HepG2 (cell line): ENCODE measurements around the gene ZCCHC17. TPM values are rescaled to one million over a fixed set of nuclear protein-coding genes. Genes with fewer than 3 reads are reported as not detected.
A peak's percentile ranks its signal among the peaks of the same experiment; 100 is the strongest.

Experiments
- CEBPB ChIP-seq: IDR thresholded peaks from 2 replicates; pipeline ENCODE4 v1.6.1; 2011; ENCODE audit warnings: low read depth, low read length, improper control_type of control experiment, borderline replicate concordance
- ETV6 ChIP-seq: sonication (generic); formaldehyde crosslinking; conservative IDR thresholded peaks from 2 replicates; pipeline ENCODE4 v1.4.0; 2020; ENCODE audit warnings: missing genetic modification reagents
- HDAC1 ChIP-seq: sonication (generic); formaldehyde crosslinking; IDR thresholded peaks from 2 replicates; pipeline ENCODE4 v1.5.1; 2020; ENCODE audit warnings: mild to moderate bottlenecking, missing genetic modification reagents
- HOXA9 ChIP-seq: sonication (generic); formaldehyde crosslinking; IDR thresholded peaks from 2 replicates; pipeline ENCODE4 v1.8.1; 2022; ENCODE audit warnings: missing genetic modification reagents, mild to moderate bottlenecking, moderate library complexity, borderline replicate concordance
- KDM4B ChIP-seq: sonication (generic); formaldehyde crosslinking; IDR thresholded peaks from 2 replicates; pipeline ENCODE4 v1.4.0; 2020; ENCODE audit warnings: missing genetic modification reagents
- MEIS1 ChIP-seq: sonication (generic); formaldehyde crosslinking; IDR thresholded peaks from 2 replicates; pipeline ENCODE4 v1.9.0; 2021; ENCODE audit warnings: mild to moderate bottlenecking, missing genetic modification reagents, moderate library complexity, borderline replicate concordance
- MLXIP ChIP-seq: sonication (generic); formaldehyde crosslinking; IDR thresholded peaks from 2 replicates; pipeline ENCODE4 v1.9.0; 2021; ENCODE audit warnings: missing genetic modification reagents, borderline replicate concordance
- ONECUT2 ChIP-seq: sonication (generic); formaldehyde crosslinking; IDR thresholded peaks from 2 replicates; pipeline ENCODE4 v1.4.0; 2020; ENCODE audit warnings: missing genetic modification reagents
- SIX4 ChIP-seq: sonication (generic); formaldehyde crosslinking; IDR thresholded peaks from 2 replicates; pipeline ENCODE4 v1.4.0; 2020; ENCODE audit warnings: missing genetic modification reagents
- SMAD3 ChIP-seq: sonication (generic); formaldehyde crosslinking; IDR thresholded peaks from 2 replicates; pipeline ENCODE4 v1.4.0; 2020; ENCODE audit warnings: missing genetic modification reagents
- SMAD9 ChIP-seq: sonication (generic); formaldehyde crosslinking; IDR thresholded peaks from 2 replicates; pipeline ENCODE4 v1.5.1; 2020; ENCODE audit warnings: mild to moderate bottlenecking, missing genetic modification reagents
- SMARCE1 ChIP-seq: fragments of 450-650 bp; IDR thresholded peaks from 2 replicates; pipeline ENCODE4 v1.6.1; 2017; ENCODE audit warnings: borderline replicate concordance
- TEAD3 ChIP-seq: optimal IDR thresholded peaks from 2 replicates; pipeline ENCODE3; 2016; ENCODE audit warnings: borderline replicate concordance
- TFDP2 ChIP-seq: sonication (generic); formaldehyde crosslinking; IDR thresholded peaks from 2 replicates; pipeline ENCODE4 v1.4.0; 2020; ENCODE audit warnings: missing genetic modification reagents
- ZKSCAN1 ChIP-seq: fragments of 150-350 bp; IDR thresholded peaks from 2 replicates; pipeline ENCODE4 v1.6.1; 2014; ENCODE audit warnings: low read length
- ZNF143 ChIP-seq: sonication (generic); formaldehyde crosslinking; IDR thresholded peaks from 2 replicates; pipeline ENCODE4 v1.4.0; 2020; ENCODE audit warnings: missing genetic modification reagents
- ZNF205 ChIP-seq: IDR thresholded peaks from 2 replicates; pipeline ENCODE4 v1.6.1; 2018; ENCODE audit warnings: missing biosample characterization, missing genetic modification reagents
- ZNF282 ChIP-seq: fragments of 450-650 bp; IDR thresholded peaks from 2 replicates; pipeline ENCODE4 v1.6.1; 2018; ENCODE audit not compliant: partially characterized antibody
- ZNF460 ChIP-seq: sonication (generic); formaldehyde crosslinking; IDR thresholded peaks from 2 replicates; pipeline ENCODE4 v1.5.1; 2020; ENCODE audit warnings: missing genetic modification reagents, mild to moderate bottlenecking, borderline replicate concordance
- ZNF609 ChIP-seq: sonication (generic); formaldehyde crosslinking; IDR thresholded peaks from 2 replicates; pipeline ENCODE4 v1.4.0; 2020; ENCODE audit warnings: mild to moderate bottlenecking, missing genetic modification reagents, borderline replicate concordance
- ZNF746 ChIP-seq: sonication (generic); formaldehyde crosslinking; IDR thresholded peaks from 2 replicates; pipeline ENCODE4 v1.8.0; 2022; ENCODE audit warnings: mild to moderate bottlenecking, missing genetic modification reagents
- ZNF766 ChIP-seq: sonication (generic); formaldehyde crosslinking; IDR thresholded peaks from 2 replicates; pipeline ENCODE4 v1.5.0; 2020; ENCODE audit warnings: missing genetic modification reagents, borderline replicate concordance
- polyA plus RNA-seq, 8 experiments: library from polyadenylated mRNA; depleted of rRNA in 3 of 8; stranded (reverse) in 7 of 8; unstranded in 1 of 8; fragments of >200 nt; fragmentation: Illumina TruSeq in 4 of 8; extraction: Trizol in 4 of 8; gene quantifications; 2 replicates each; pipeline versions ENCODE4 v1.2.1 to v1.2.3, GENCODE V29; 2011 to 2016; ENCODE audit warnings: low read depth in 4 of 8, missing spikeins in 1 of 8, mixed read lengths in 1 of 8; ENCODE audit not compliant: insufficient read depth in 1 of 8
- total RNA-seq, 5 experiments: library from RNA; depleted of rRNA; stranded (reverse); fragments of >200 nt; fragmentation: Illumina TruSeq; extraction: Trizol; gene quantifications; 2 replicates each; pipeline ENCODE4 v1.2.3, GENCODE V29; 2016; ENCODE audit warnings: low read depth in 1 of 5

ZCCHC17 gene
- total and polyA plus RNA-seq, 2 of the 13 experiments (the other 11 are each of a cell fraction or from before 2014, with no cell fraction given): 20.5 to 53.0 TPM

- TF ChIP-seq MLXIP (CRISPR knock-in tag) (no peak), CEBPB (no peak), KDM4B (CRISPR knock-in tag) (no peak), ZNF282 (no peak), SIX4 (CRISPR knock-in tag) (no peak), TFDP2 (CRISPR knock-in tag) (peak; percentile 83), ZNF766 (CRISPR knock-in tag) (no peak), ZNF143 (CRISPR knock-in tag) (no peak), SMARCE1 (no peak), HDAC1 (CRISPR knock-in tag) (no peak), ZNF205 (CRISPR knock-in tag) (peak; percentile 66; the same call in 1 of the 2 replicates), ZKSCAN1 (no peak), MEIS1 (CRISPR knock-in tag) (no peak), TEAD3 (CRISPR knock-in tag) (peak; percentile 67), ZNF746 (CRISPR knock-in tag) (no peak), SMAD3 (CRISPR knock-in tag) (peak; percentile 49; the same call in 1 of the 2 replicates), ZNF460 (CRISPR knock-in tag) (no peak), SMAD9 (CRISPR knock-in tag) (no peak), HOXA9 (CRISPR knock-in tag) (no peak), ONECUT2 (no peak), ETV6 (CRISPR knock-in tag) (no peak), ZNF609 (CRISPR knock-in tag) (no peak)
Measured at GRCh38 chr1:31394584-31395193, 97.9 kb downstream of the ZCCHC17 start (continued).
